Effector memory CD8-positive, alpha-beta T cell (primary cell): ENCODE data around the gene RPL37A.

Source experiments
- ATAC-seq: fragments of 150-1000 bp; cut with Tn5 transposase; replicated peaks from 2 replicates; pipeline ENCODE4 v1.10.0; 2021; ENCODE audit warnings: mild to moderate bottlenecking, moderate library complexity
- DNase-seq, 3 experiments: peaks; one replicate each; pipeline ENCODE4 v3.0.0; 2021
- H3K27ac Mint-ChIP-seq, 2 donors: one replicate each; pipeline ENCODE4 v1.8.0; 2022; ENCODE audit warnings: mild to moderate bottlenecking in 2 of 2, mixed read lengths in 2 of 2, moderate library complexity in 2 of 2
- H3K27me3 Mint-ChIP-seq, 2 donors: one replicate each; pipeline ENCODE4 v1.8.0; 2022; ENCODE audit warnings: mixed read lengths in 2 of 2
- H3K36me3 Mint-ChIP-seq: one replicate; pipeline ENCODE4 v1.8.0; 2022; ENCODE audit warnings: mild to moderate bottlenecking, moderate library complexity, mixed read lengths; ENCODE audit not compliant: insufficient read depth
- H3K4me1 Mint-ChIP-seq, 2 donors: one replicate each; pipeline ENCODE4 v1.8.0; 2022; ENCODE audit warnings: low read depth in 2 of 2, mixed read lengths in 2 of 2
- H3K4me3 Mint-ChIP-seq, 2 donors: one replicate each; pipeline ENCODE4 v1.8.0; 2022; ENCODE audit warnings: mild to moderate bottlenecking in 2 of 2, mixed read lengths in 2 of 2, moderate library complexity in 2 of 2
- H3K9me3 Mint-ChIP-seq, 2 donors: one replicate each; pipeline ENCODE4 v1.8.0; 2022; ENCODE audit warnings: mixed read lengths in 2 of 2

The RPL37A gene

GRCh38 chr2:216495656-216496055, 3.0 kb upstream of the RPL37A start:
- no peak for ATAC-seq
- no peak overlapping the region for H3K4me3 Mint-ChIP-seq
- H3K4me1 Mint-ChIP-seq = peaks cover 24 to 27% of the 10 kb centered on the region in 2 donors
- H3K36me3 Mint-ChIP-seq = peaks cover 25% of the 10 kb centered on the region
- no peaks in the 10 kb centered on the region for H3K27me3 Mint-ChIP-seq
- H3K9me3 Mint-ChIP-seq = no peaks in the 10 kb centered on the region
- DNase-seq = no peak
- no peak overlapping the region for H3K27ac Mint-ChIP-seq

- ATAC-seq (no peak), DNase-seq (no peak)
- Mint-ChIP-seq H3K27ac (peak overlapping the region; percentile 97 to 98), H3K4me3 (peak overlapping the region; percentile 97 to 98), H3K27me3 (no peaks in the 10 kb centered on the region), H3K4me1 (peaks cover 29 to 32% of the 10 kb centered on the region in 2 donors), H3K9me3 (no peaks in the 10 kb centered on the region), H3K36me3 (peaks cover 43% of the 10 kb centered on the region)
These were observed 1.1 kb upstream of the RPL37A start for GRCh38 chr2:216497382-216498069.

GRCh38 chr2:216498070-216498378, 620 bp upstream of the RPL37A start:
- H3K4me1 Mint-ChIP-seq = peaks cover 32 to 33% of the 10 kb centered on the region in 2 donors
- DNase-seq = no peak

GRCh38 chr2:216499641-216500218, 1.1 kb downstream of the RPL37A start:
- DNase-seq (no peak), ATAC-seq (no peak)
- Mint-ChIP-seq H3K27me3 (no peaks in the 10 kb centered on the region), H3K27ac (peak overlapping the region; percentile 97 to 98), H3K4me3 (peak overlapping the region; percentile 97 to 98), H3K9me3 (no peaks in the 10 kb centered on the region), H3K4me1 (peaks cover 32 to 40% of the 10 kb centered on the region in 2 donors), H3K36me3 (peaks cover 61% of the 10 kb centered on the region)

More at GRCh38 chr2:216498070-216498378, 620 bp upstream of the RPL37A start:
- Mint-ChIP-seq H3K4me3 (peak overlapping the region; percentile 97 to 98), H3K9me3 (no peaks in the 10 kb centered on the region), H3K27ac (peak overlapping the region; percentile 97 to 98), H3K36me3 (peaks cover 48% of the 10 kb centered on the region), H3K27me3 (no peaks in the 10 kb centered on the region)
- ATAC-seq = no peak

- Mint-ChIP-seq H3K4me3 (peak overlapping the region; percentile 38 to 98), H3K4me1 (peaks cover 36 to 40% of the 10 kb centered on the region in 2 donors), H3K27ac (peak overlapping the region; percentile 78 to 97), H3K9me3 (no peaks in the 10 kb centered on the region), H3K36me3 (peaks cover 64% of the 10 kb centered on the region), H3K27me3 (no peaks in the 10 kb centered on the region)
- no peak for ATAC-seq
- DNase-seq = no peak
These were observed 1.9 kb downstream of the RPL37A start for GRCh38 chr2:216500572-216500971.

- H3K27me3 Mint-ChIP-seq = no peaks in the 10 kb centered on the region
- DNase-seq (no peak), ATAC-seq (no peak)
- no peak overlapping the region for H3K27ac Mint-ChIP-seq
- H3K4me1 Mint-ChIP-seq = peaks cover 42 to 43% of the 10 kb centered on the region in 2 donors
- no peaks in the 10 kb centered on the region for H3K9me3 Mint-ChIP-seq
- H3K4me3 Mint-ChIP-seq = no peak overlapping the region
- peaks cover 74% of the 10 kb centered on the region for H3K36me3 Mint-ChIP-seq
These were observed 3.2 kb downstream of the RPL37A start for GRCh38 chr2:216501854-216502253.

GRCh38 chr2:216502381-216503158, 3.9 kb downstream of the RPL37A start:
- no peaks in the 10 kb centered on the region for H3K9me3 Mint-ChIP-seq
- no peak overlapping the region for H3K27ac Mint-ChIP-seq
- no peak overlapping the region for H3K4me3 Mint-ChIP-seq
- no peaks in the 10 kb centered on the region for H3K27me3 Mint-ChIP-seq
- DNase-seq (no peak), ATAC-seq (no peak)
- H3K4me1 Mint-ChIP-seq = peaks cover 39 to 42% of the 10 kb centered on the region in 2 donors
- H3K36me3 Mint-ChIP-seq = peaks cover 74% of the 10 kb centered on the region

GRCh38 chr2:216503159-216503629, 4.5 kb downstream of the RPL37A start:
- Mint-ChIP-seq H3K36me3 (peaks cover 74% of the 10 kb centered on the region), H3K4me3 (no peak overlapping the region), H3K9me3 (no peaks in the 10 kb centered on the region), H3K27me3 (no peaks in the 10 kb centered on the region), H3K4me1 (peaks cover 33 to 37% of the 10 kb centered on the region in 2 donors), H3K27ac (no peak overlapping the region)
- no peak for ATAC-seq
- no peak for DNase-seq

GRCh38 chr2:216503697-216504375, 5.2 kb downstream of the RPL37A start:
- Mint-ChIP-seq H3K36me3 (peaks cover 68% of the 10 kb centered on the region), H3K4me1 (peaks cover 30 to 32% of the 10 kb centered on the region in 2 donors), H3K27ac (peak overlapping the region; percentile 12 to 22), H3K4me3 (no peak overlapping the region), H3K9me3 (no peaks in the 10 kb centered on the region), H3K27me3 (no peaks in the 10 kb centered on the region)
- ATAC-seq (no peak), DNase-seq (no peak)

- Mint-ChIP-seq H3K4me1 (peaks cover 25 to 28% of the 10 kb centered on the region in 2 donors), H3K27me3 (no peaks in the 10 kb centered on the region), H3K27ac (peak overlapping the region; percentile 12 to 22), H3K9me3 (no peaks in the 10 kb centered on the region), H3K4me3 (no peak overlapping the region), H3K36me3 (peaks cover 62% of the 10 kb centered on the region)
- ATAC-seq (no peak), DNase-seq (no peak)
These were observed 5.7 kb downstream of the RPL37A start for GRCh38 chr2:216504376-216504762.

- ATAC-seq = no peak
- Mint-ChIP-seq H3K27me3 (no peaks in the 10 kb centered on the region), H3K36me3 (peaks cover 52% of the 10 kb centered on the region)
These were observed 6.8 kb downstream of the RPL37A start for GRCh38 chr2:216505133-216506106.

More at GRCh38 chr2:216505133-216506106, 6.8 kb downstream of the RPL37A start:
- Mint-ChIP-seq H3K27ac (peak overlapping the region; percentile 46 to 77), H3K9me3 (no peaks in the 10 kb centered on the region), H3K4me1 (peaks cover 17 to 20% of the 10 kb centered on the region in 2 donors), H3K4me3 (no peak overlapping the region)
- DNase-seq = no peak
